Right hindlimb (tissue), 1 donor: ENCODE results near the gene TMEM169.
A peak's percentile ranks its signal among the peaks of the same experiment; 100 is the strongest.

ENCODE experiments used
- DNase-seq: peaks from one replicate; pipeline ENCODE4 v3.0.0-alpha.2; 2018

Gene TMEM169, protein sequence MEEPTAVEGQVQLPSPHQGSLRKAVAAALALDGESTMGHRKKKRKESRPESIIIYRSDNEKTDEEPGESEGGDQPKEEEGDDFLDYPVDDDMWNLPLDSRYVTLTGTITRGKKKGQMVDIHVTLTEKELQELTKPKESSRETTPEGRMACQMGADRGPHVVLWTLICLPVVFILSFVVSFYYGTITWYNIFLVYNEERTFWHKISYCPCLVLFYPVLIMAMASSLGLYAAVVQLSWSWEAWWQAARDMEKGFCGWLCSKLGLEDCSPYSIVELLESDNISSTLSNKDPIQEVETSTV

DNA sequence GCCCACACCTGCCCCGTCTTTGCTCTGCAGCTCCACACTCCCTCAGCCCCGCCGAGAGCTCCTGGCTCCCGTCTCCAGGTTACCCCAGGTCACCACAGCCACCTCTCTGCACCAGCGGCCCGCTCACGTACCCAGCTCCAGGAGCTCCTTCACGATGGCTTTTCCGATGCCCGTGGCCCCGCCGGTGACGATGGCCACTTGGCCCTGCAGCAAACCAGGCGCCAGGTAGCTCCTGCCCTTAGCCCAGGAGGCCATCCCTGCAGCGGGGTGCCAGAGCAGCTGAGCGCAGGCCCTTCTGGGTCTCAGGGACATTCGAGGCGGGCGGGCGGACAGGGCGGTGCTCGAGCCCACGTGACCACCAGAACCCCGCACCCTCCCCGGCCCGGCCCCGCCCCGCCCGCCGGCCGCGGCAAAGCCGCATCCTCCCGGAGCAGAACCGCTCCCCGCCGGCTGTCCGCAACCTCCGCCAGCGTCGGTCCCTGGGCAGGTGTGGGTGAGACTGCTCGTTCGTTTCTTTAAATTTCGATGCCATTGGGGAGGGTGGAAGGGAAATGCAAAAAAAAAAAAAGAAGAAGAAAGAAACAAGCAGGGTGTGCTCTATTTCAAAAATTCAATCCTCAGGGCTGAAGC is at the start of gene TMEM169, which contains the start of gene PECR:
Gene TMEM169 (plus strand): TSS at position 433 of the 630 bp plus-strand sequence. CDS start 14,045 bp downstream, outside the sequence.
Gene PECR (minus strand): TSS at position 323 of the 630 bp plus-strand sequence. CDS start 68 bp downstream, at position 255.
- peak; percentile 81 for DNase-seq

DNA sequence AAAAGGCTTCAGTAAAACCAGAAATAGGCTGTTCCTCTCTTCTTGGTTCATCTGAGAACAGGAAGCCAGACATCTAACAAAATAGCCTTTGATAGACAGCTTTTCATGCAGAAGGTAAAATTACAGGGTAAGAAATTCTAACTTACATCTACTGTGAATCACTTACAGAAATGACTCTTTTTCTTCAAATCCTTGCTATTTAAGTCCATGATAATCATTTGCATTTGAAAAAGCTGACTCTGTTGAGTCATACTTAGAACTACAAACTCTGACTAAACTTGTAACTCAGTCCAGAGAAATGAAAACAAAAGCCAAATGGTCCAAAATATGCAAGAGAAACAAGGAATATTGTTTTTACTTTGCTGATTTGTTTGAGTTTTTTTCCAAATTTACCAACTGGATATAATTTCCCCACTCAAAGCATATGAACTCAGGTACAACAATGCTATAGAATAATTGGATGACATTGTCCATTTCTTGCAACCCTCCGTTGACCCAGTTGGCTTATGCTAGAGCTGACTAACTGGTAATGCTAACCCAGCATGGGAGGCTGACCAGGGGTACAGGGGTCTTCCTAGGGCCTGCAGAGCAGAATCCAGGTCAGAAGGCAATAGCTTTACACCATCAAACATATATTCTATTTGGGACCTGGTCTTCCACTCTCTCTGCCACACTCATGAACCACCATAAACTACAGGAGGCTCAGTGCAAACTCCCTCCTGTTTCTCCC is 49.6 kb upstream of the TMEM169 start:
- DNase-seq, result no peak

DNA sequence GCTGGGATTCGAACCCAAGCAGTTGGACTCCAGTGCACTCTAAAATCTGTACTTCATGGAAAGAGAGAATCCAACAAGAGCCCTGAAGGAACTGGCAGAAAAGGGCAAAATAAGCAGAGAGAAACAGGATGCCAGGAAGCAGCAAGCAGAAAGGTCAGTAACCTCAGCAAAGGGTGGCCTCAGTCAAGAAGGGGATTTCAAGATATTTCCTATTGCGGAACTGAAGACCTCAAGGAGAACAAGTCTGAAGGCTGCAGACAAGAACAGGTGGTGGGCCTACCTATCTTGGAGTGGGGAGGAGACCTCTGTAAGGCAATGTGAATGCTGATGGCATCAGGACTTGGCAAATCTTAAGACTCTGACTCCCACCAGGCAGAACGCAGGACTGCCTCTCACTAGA is 48.3 kb upstream of the TMEM169 start:
- no peak for DNase-seq

DNA sequence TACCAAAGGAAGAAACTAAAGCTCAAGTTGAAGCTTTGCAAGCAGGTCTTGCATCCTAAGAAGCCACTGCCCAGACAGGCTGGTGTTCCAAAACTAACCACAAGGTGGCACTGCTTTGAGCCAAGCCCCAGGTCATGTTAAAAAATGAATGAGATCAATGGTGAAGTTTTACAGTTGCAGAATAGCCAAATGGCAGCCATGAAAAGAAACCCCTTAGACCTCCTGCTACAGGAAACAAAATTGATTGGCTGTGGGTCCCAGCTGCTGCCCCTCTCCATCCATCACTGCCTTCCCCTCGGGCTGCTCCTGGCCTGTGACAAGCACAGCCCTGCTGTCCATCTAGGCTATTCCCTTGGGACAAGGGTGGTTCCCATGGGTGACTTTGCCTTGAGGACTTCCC is 47.7 kb upstream of the TMEM169 start:
- peak; percentile 63 for DNase-seq

DNA sequence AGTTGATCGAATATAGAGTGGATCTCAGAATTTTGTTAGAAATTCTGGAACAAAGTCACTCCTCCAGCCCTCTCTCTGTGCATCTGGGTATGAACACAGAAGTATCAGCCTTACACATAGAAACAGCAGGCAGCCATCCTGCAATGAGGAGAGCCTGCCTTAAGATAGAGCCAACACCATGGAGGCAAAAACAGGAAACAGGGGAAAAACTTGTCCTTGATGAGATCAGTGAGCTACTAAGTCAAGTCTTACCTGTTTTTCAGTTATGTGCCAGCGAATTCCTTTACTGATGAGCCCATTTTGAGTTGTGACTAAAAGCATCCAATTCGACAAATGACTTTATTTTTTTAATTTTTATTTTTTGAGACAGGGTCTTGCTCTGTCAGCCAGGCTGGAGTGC is 41.8 kb upstream of the TMEM169 start:
- no peak for DNase-seq

DNA sequence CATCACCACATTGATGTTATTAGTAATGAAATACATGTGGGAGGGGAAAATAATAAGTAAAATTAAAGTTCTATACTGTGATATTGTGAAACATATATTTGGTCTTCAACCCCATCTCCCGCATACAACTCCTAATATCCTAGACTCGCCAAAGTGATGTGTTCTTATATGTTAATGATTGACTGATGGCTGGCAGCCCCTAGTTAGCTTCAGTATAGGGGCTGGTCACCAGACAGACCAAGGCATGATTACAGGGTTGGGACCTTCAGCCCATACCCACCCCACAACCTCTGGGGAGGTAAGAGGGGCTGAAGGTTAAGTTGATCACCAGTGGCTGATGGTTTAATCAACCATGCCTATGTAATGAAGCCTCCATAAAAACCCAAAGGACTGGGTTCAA is 40.3 kb upstream of the TMEM169 start:
- DNase-seq, result no peak

DNA sequence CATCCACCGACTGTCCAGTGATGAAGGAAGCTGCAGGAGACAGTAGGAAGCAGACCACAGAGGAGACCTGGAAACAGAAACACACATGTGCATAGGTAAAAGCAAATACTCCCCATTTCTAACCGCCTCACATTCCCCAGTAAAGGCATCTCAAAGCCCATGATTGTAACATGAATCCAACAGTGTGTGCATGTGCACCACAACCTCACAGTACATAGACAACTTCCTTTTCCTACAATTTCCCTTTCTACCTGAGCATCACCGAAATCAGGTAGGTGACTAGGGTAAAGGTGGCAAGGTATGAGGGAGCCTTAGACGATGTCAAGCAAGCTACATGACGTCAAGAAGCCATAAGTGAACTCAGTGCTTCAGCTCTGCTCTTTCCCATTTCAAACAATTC is 37.8 kb upstream of the TMEM169 start:
- DNase-seq, result no peak

DNA sequence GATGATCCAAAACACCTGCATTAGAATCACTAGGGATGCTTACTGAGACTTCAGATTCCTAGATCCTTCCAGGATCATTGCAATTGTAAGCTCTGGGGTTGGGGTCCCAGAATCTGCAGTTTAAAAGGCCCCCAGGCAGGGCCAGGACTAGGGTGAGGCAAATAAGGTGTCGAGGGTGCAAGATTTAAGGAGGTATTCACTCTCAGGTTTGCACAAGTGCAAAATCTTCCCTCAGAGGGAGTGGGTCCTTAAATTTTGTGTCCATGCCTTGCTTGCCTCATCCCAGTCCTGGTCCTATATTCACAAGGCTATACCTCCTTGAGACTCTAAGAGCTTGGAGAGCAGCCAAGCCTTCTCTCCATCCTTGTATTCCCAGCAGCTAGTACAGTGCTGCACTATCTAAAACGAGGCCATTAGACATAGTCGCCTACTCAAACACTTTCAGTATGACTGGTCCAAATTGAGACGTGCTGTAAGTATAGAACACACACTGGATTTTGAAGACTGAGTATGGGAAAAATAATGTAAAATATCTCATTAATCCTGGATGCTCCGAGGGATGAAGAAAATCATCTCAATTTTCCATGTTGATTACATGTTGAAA is 36.7 kb upstream of the TMEM169 start:
- no peak for DNase-seq

DNA sequence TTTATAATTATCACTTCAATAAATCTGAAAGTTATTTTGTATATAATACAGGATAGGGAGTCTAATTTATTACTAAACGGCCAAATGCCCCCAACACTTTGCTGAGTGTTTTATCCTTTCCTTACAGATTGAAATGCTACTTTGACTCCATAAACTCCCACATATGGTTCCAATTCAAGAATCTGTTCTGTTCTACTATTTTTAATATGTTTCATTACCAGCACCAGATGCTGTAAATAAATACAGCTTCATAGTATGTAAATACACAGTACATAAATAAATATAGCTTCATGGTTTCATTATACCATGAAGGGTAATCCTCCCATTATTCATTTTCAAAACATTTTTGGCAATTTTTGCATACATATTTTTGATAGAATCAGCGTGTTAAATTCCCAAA is 34.3 kb upstream of the TMEM169 start:
- no peak for DNase-seq

DNA sequence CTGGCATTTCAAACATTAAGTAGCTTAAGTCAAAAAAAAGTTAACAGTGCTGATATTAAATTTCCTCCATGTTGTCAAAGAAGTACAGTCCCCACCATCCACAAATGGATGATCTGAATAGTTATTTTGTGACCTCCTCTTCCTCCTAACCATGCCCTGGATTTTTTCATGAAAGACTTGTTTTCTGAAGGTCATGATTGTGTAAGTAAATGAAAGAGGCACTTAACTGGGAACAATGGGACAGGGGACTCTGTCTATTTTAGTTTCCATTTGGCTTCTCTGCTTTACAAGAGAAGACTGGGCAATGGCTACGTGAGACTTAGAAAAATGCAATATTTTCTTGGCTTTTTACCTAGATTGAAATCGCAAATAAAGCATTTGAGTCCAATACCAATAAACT is 32.3 kb upstream of the TMEM169 start:
- DNase-seq, result no peak

DNA sequence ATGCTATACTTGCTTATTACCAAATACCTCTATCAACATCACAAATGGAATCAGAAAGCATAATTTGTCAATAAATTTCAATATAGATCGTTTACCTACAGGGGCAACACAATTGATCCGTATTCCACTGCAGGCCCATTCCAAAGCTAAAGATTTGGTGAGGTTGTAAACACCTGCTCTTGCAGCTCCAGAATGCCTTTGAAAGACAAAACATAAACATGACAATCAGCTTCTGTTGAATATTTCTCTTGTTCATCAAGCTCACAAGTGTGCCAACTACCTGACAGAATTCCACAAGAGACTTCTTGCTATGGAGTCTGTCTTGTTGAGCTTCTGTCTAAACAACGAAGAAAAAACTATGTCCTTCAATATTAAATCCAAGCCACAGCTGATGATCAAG is 30.4 kb upstream of the TMEM169 start:
- no peak for DNase-seq

DNA sequence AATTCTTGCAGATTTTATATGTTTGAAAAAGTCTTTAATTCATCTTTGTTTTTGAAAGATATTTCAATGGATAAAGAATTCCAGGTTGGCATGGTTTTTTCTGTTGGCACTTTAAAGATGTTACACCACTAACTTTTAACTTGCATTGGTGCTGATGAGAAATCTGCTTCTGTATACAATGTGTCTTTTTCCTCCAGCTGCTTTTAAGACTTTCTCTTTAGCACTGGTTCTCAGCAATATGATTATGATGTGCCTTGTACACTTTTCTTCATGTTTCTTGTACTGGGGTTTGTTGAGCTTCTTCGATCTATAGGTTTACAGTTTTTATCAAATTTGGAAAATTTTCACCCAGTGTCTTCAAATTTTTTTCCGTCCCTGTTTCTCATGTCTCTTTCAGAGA is 29.3 kb upstream of the TMEM169 start:
- no peak for DNase-seq

DNA sequence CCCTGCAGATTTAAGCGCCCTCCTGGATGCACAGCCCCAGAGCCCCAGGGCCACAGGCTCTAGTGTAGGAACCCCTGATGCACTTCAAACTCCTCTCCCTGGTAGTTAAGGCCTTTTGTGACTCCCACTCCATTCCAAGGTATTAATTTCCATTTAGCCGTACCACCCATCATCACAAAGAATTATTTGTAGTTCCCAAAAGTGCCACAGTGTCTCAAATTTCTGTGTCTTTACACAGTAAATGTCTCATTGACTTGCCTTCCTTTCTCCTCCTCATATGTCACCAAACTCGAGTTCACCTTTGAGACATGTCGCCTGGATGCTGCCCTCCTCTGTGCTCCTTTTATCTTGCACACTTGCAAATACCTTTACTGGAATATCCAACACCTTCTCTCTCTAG is 26.0 kb upstream of the TMEM169 start:
- no peak for DNase-seq

DNA sequence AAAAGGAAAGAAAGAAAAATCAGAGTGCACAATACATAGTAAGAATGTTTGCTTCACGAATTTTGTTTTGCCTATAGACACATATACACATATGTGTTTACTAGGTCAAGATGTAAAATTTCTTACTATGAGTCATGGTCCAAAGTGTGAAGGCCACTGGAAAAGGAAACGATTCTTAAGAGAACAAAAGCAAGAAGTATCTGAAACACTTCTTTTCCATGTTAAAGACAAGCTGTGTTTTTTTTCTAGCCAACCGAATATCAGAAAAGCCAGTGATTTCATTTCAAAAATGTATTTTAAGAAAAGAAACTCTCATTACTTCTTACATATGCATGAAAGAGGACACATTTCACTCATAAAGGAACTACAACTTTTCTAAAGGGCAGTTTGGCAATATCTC is 25.0 kb upstream of the TMEM169 start:
- no peak for DNase-seq

DNA sequence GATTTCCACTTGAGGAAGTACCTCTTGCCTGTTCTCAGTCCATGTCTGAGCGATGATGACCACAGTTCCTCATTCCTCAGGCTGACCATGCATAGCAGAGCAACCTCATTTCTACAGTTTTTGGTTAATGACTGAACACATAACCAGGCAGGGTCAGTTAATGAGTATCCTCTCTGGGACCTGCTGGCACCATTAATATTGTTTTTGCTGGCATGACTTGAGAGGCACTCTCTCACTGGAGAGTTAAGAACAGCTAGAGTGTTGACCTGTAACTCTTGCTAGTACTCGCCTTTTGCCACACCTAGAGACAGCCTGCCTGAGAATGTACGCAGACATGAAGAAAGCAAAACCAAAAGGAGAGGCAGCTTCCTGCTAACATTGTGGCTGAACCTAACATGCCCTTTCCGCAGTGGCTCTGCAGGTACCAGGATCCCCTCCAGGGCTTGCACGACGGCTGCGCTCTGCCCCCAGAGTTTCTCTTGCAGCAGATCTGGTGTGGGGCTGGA is 24.0 kb upstream of the TMEM169 start:
- DNase-seq, result no peak

DNA sequence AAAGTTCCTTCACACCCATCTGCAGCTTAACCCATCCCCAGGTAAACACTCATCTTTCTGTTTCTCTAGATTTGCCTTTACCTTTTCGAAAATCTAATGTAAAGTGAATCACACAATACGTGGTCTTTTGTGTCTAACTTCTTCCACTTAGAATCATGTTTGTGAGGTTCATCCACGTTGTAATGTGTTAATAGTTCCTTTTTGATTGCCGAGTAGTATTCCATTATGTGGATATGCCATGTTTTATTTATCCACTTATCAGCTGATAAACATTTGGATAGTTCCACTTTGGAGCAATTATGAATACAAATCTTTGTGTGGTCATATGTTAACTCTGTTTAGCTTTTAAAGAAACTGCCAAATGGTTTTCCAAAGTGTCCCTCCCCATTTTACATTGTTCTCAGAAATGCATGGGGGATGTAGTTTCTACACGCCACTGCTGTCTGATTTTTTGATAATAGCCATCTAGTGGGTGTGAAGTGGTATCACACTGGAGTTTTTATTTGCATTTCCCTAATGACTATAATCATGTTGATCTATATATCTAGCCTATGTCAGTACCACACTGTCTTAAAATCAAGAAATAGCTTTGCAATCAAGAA is 22.4 kb upstream of the TMEM169 start:
- DNase-seq, result no peak

DNA sequence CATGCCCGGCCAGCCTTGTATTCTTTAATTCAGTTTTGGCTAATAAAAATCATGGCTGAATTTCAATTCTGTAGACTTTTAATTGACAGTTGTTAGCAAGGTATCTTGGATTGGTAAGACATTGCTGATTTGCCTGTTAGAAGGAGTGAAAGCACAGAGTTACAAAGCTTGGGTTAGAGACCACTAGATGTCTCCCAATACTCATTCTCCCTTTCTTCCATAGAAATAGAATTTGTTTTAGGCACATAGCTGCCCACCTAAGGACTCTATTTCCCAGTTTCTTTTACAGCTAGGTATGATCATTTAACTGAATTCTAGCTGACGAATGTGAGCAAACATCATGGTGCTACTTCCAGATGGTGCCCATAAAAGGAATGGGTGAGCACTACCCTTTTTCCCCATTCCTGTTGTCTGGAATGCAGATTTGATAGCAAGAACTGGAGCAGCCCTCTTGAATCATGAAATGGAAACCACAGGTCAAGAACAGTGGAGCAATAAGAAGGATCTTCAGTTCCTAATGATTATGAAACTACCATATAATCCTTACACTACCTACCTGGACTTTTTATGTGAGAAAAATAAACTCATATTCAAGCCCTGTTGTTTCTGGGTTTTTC is 17.6 kb upstream of the TMEM169 start:
- no peak for DNase-seq

DNA sequence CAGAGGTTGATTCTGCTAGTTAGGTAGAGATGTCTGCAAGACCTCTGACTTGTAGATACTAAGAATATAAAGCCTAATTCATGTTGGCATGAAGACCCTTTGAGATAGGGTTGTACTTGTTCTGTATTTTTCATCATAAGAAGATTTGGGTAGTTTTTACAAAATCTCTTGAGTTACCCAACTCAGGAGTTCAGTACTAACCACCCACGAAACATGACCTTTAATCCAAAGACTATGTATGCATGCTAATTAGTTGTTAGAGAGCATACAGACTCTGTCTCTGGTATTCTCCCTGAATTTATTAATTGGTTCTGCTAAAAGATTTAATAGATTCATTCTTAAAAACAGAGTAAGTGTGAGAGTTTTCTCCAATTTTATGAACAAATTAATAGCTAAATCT is 17.1 kb upstream of the TMEM169 start:
- DNase-seq, result no peak

DNA sequence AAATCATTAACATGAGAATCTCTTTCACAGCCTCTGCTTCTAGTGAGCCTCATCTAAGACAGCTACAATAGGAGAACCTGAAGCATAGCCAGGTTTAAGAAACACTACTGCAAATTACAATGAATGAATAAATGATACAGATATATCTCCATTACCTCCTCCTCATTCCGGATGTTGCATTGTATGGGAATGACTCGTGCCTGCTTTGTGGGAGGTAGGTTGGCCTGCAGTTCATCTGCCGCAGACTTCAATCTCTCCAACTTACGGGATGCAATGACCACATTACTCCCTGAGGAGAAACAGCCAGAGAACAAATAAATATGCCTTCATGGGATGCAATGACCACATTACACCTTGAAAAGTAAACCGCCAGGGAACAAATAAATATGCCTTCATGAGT is 15.5 kb upstream of the TMEM169 start:
- DNase-seq, result no peak

DNA sequence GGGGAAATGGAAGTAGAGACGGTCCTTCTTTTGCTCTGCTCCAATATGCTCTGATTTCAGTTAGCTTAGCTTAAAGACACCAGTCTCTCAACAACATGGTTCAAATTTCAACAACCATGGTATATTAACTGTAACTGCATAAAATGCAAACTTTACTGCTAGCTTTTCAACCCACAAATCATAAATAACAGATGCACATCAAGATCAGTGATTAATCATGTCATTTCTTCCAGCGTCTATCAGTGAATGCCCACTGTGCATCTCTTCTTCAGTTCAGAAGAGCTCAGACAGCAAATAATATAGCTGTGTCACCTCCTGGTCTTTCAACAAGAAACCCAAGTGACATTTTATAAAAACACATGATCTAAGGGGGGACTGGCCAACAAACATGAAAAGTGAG is 12.7 kb upstream of the TMEM169 start:
- no peak for DNase-seq

DNA sequence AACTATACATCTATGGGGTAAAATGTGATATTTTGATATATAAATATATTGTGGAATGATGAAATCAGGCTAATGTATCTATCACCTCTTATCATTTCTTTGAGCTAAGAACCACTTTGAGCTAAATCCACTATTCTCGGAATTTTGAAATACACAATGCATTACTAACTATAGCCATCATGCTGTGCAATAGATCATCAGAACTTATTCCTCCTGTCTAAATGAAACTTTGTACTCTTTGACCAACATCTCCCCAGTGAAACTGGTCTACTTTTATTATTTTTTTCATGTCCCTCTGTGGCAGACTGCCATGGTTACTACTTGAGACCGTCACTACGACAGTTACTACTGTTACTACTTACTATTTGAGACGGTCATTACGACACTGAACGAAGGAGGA is 11.5 kb upstream of the TMEM169 start:
- DNase-seq, result no peak

DNA sequence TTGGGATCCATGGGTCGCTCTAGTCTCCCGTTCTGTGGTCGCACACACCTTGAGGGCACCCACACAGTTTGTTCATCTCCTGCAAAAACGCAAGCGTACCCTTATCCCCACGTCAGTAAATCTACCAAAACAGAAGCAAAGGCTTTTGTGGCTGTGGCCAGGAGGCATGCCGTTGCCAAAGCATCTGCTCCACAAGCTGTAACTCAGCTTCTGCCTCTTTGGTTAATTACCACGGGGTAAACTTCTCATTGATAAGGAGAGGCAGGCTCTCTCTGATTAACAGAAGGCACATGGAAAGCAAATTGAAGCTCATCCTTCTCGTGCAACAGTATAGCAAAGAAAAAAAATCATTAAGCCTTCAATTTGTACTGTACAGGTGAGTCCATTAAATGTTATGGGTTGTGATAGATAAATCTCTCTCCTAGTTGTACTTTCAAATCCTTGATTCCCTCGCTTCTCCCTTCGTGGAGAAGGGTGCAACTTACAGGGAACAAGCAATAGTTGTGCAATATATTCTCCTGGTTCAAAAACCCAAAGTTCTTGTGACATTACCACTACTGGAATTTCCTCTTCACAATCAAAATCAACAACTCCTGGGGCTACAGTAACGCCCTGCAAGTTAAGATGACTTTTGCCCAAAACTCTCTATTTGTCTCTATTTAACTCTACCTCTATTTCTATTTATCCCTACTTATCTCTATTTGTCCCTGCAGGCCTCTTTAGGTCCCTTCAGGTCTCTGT is 10.4 kb upstream of the TMEM169 start:
- no peak for DNase-seq
